KMS-11 (cell line): ENCODE data around the gene KCNQ2.

Experiments
- H2AFZ ChIP-seq: fragments of 200-600 bp; sonication (generic); 2 replicates; pipeline ENCODE4 v1.6.1; 2016; ENCODE audit warnings: antibody characterized with exemption, mixed run types, low read depth
- H3K27ac ChIP-seq: fragments of 200-600 bp; sonication (generic); 2 replicates; pipeline ENCODE4 v1.6.1; 2016; ENCODE audit warnings: mild to moderate bottlenecking, mixed run types
- H3K27me3 ChIP-seq: fragments of 200-600 bp; sonication (generic); 2 replicates; pipeline ENCODE4 v1.6.1; 2017; ENCODE audit warnings: mild to moderate bottlenecking, low read depth, mixed run types, moderate library complexity; ENCODE audit not compliant: insufficient read depth
- H3K36me3 ChIP-seq: fragments of 200-600 bp; sonication (generic); 2 replicates; pipeline ENCODE4 v1.6.1; 2017; ENCODE audit warnings: mild to moderate bottlenecking, mixed run types; ENCODE audit not compliant: insufficient read depth
- H3K4me1 ChIP-seq: fragments of 200-600 bp; sonication (generic); 2 replicates; pipeline ENCODE4 v1.6.1; 2016; ENCODE audit warnings: mild to moderate bottlenecking, low read depth, mixed run types; ENCODE audit not compliant: poor library complexity, severe bottlenecking
- H3K4me2 ChIP-seq: fragments of 200-600 bp; sonication (generic); 2 replicates; pipeline ENCODE4 v1.7.0; 2016; ENCODE audit warnings: mild to moderate bottlenecking, mixed run types
- H3K4me3 ChIP-seq: fragments of 200-600 bp; sonication (generic); IDR thresholded peaks from 2 replicates; pipeline ENCODE4 v1.6.1; 2017; ENCODE audit warnings: low read depth, low read length, mixed read lengths; ENCODE audit not compliant: insufficient read depth
- H3K79me2 ChIP-seq: fragments of 200-600 bp; sonication (generic); 2 replicates; pipeline ENCODE4 v1.6.1; 2016; ENCODE audit warnings: low read depth, mixed run types; ENCODE audit not compliant: insufficient read depth
- H3K9ac ChIP-seq: fragments of 200-600 bp; sonication (generic); 2 replicates; pipeline ENCODE4 v1.6.1; 2016; ENCODE audit warnings: mild to moderate bottlenecking, mixed run types
- H4K20me1 ChIP-seq: fragments of 200-600 bp; sonication (generic); 2 replicates; pipeline ENCODE4 v1.6.1; 2016; ENCODE audit warnings: mild to moderate bottlenecking, mixed run types; ENCODE audit not compliant: insufficient read depth
- CTCF ChIP-seq: fragments of 200-600 bp; sonication (generic); conservative IDR thresholded peaks from 2 replicates; pipeline ENCODE4 v1.6.1; 2017; ENCODE audit warnings: low read depth, mild to moderate bottlenecking, antibody characterized with exemption, low read length, moderate library complexity, mixed read lengths

Gene KCNQ2

DNA sequence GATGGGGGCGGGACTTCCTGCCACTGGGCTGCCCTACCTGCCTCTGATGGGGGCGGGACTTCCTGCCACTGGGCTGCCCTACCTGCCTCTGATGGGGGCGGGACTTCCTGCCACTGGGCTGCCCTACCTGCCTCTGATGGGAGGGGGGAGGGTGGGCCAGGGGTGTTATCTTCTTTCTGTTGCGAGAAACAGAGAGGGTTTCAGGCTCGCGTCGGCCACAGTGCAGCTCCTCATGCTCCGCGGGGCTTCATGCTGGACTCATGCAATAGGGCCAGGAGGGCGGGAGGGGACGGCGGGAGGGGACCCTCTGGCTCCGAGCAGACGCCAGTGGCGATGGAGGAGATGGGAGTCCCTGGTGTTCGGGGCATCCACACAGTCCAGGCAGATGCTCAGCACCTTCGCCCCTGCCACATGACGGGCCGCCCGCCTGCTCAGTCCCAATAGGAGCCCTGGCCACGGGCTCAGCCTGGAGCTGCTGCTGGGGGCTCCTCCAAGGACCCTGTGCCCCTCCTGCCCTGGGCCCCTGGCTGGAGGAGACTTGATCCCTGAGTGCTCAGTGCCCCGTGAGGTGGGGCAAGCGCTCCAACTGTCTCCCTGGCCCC lies 62.5 kb downstream of the KCNQ2 start:
- H3K4me3 ChIP-seq, result no peak overlapping the region
- no peak overlapping the region for H3K27ac ChIP-seq
- TF ChIP-seq CTCF, result no peak
- no peaks in the 10 kb centered on the region for H4K20me1 ChIP-seq
- H3K36me3 ChIP-seq, result no peaks in the 10 kb centered on the region
- H3K4me2 ChIP-seq, result no peak overlapping the region
- H2AFZ ChIP-seq, result no peak overlapping the region
- peaks cover 97% of the 10 kb centered on the region for H3K27me3 ChIP-seq
- no peaks in the 10 kb centered on the region for H3K4me1 ChIP-seq
- H3K79me2 ChIP-seq, result no peaks in the 10 kb centered on the region
- H3K9ac ChIP-seq, result no peak overlapping the region

- Histone ChIP-seq H3K27ac (no peak overlapping the region), H3K36me3 (no peaks in the 10 kb centered on the region), H3K4me2 (no peak overlapping the region), H4K20me1 (no peaks in the 10 kb centered on the region), H3K27me3 (peaks cover 97% of the 10 kb centered on the region), H3K4me3 (no peak overlapping the region), H3K79me2 (no peaks in the 10 kb centered on the region), H3K9ac (no peak overlapping the region), H2AFZ (no peak overlapping the region), H3K4me1 (no peaks in the 10 kb centered on the region)
- TF ChIP-seq CTCF, result no peak
Observed at GRCh38 chr20:63409066-63409833, 63.2 kb downstream of the KCNQ2 start.

DNA sequence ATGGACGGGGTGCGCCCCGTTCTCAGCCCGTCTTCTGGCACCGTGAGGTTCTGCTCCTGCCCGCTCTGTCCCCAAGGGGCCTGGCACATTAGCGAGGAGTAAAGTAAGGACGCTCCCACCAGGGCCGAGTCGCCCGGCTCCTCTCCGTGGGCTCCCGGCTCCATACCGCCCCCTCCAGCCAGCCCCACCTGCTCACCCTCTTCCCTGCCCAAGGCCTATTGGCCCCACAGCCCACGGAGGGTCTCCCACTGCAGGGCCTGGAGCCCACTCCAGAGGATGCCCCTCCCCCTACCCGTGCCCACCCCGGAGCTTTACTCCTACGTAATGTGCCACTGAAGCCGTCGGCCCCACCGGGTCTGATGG lies 63.8 kb downstream of the KCNQ2 start:
- Histone ChIP-seq H3K79me2 (no peaks in the 10 kb centered on the region), H3K9ac (no peak overlapping the region), H3K27me3 (peaks cover 97% of the 10 kb centered on the region), H3K4me3 (no peak overlapping the region), H3K4me1 (no peaks in the 10 kb centered on the region), H3K36me3 (no peaks in the 10 kb centered on the region), H2AFZ (no peak overlapping the region), H4K20me1 (no peaks in the 10 kb centered on the region), H3K27ac (no peak overlapping the region), H3K4me2 (no peak overlapping the region)
- TF ChIP-seq CTCF, result no peak

- H2AFZ ChIP-seq, result no peak overlapping the region
- TF ChIP-seq CTCF, result no peak
- H3K9ac ChIP-seq, result no peak overlapping the region
- no peaks in the 10 kb centered on the region for H4K20me1 ChIP-seq
- H3K27ac ChIP-seq, result no peak overlapping the region
- H3K27me3 ChIP-seq, result peaks cover 97% of the 10 kb centered on the region
- H3K79me2 ChIP-seq, result no peaks in the 10 kb centered on the region
- H3K4me1 ChIP-seq, result no peaks in the 10 kb centered on the region
- no peaks in the 10 kb centered on the region for H3K36me3 ChIP-seq
- H3K4me3 ChIP-seq, result no peak overlapping the region
- no peak overlapping the region for H3K4me2 ChIP-seq
Observed at GRCh38 chr20:63407928-63408683, 64.3 kb downstream of the KCNQ2 start.
